ENCODE results near the gene TMTC2. TPM values are rescaled to one million over a fixed set of nuclear protein-coding genes. Genes with fewer than 3 reads are reported as not detected.

Gene TMTC2
- total and polyA plus RNA-seq, 3 experiments from 2014 or later: 0.13 to 2.5 (median 2.2) TPM

- Mint-ChIP-seq H3K4me1 (peaks cover 0 to 2% (median 0%) of the 10 kb centered on the region in 3 donors), H3K27ac (no peak overlapping the region), H3K36me3 (peaks cover 0 to 14% (median 2%) of the 10 kb centered on the region in 3 donors), H3K9me3 (peaks cover 0 to 6% (median 3%) of the 10 kb centered on the region in 5 donors), H3K27me3 (no peaks in the 10 kb centered on the region), H3K4me3 (peak overlapping the region in 1 of 7 donors; percentile 12)
- DNase-seq: no peak
- Histone ChIP-seq H3K4me1 (ENCODE audit: insufficient read depth, low read length) (no peaks in the 10 kb centered on the region), H3K36me3 (ENCODE audit: insufficient read depth, low read length) (no peaks in the 10 kb centered on the region), H3K9me3 (ENCODE audit: low read length) (no peaks in the 10 kb centered on the region), H3K4me3 (ENCODE audit: low read length) (no peak overlapping the region), H3K27ac (ENCODE audit: low read depth, low read length) (no peak overlapping the region), H3K27me3 (ENCODE audit: insufficient read depth, low read length, poor library complexity, severe bottlenecking) (no peaks in the 10 kb centered on the region)
- ChIA-PET CTCF (no interaction called here), POLR2A (no interaction called here)
These were observed 328.9 kb downstream of the TMTC2 start for GRCh38 chr12:83015390-83016217.

- H3K27me3 ChIP-seq (ENCODE audit: insufficient read depth, low read length, poor library complexity, severe bottlenecking): no peaks in the 10 kb centered on the region
- Mint-ChIP-seq H3K27me3 (no peaks in the 10 kb centered on the region), H3K4me1 (peaks cover 0 to 2% (median 0%) of the 10 kb centered on the region in 3 donors), H3K4me3 (no peak overlapping the region), H3K27ac (peak overlapping the region in 1 of 8 donors; percentile 13), H3K36me3 (peaks cover 2 to 14% (median 2%) of the 10 kb centered on the region in 3 donors), H3K9me3 (peaks cover 0 to 3% (median 2%) of the 10 kb centered on the region in 5 donors)
- CTCF ChIA-PET: no interaction called here
- no peak overlapping the region for H3K4me3 ChIP-seq (ENCODE audit: low read length)
- POLR2A ChIA-PET: no interaction called here
- no peaks in the 10 kb centered on the region for H3K36me3 ChIP-seq (ENCODE audit: insufficient read depth, low read length)
- no peak overlapping the region for H3K27ac ChIP-seq (ENCODE audit: low read depth, low read length)
- H3K9me3 ChIP-seq (ENCODE audit: low read length): no peaks in the 10 kb centered on the region
- no peaks in the 10 kb centered on the region for H3K4me1 ChIP-seq (ENCODE audit: insufficient read depth, low read length)
- DNase-seq: no peak
These were observed 329.6 kb downstream of the TMTC2 start for GRCh38 chr12:83016218-83016835.

GRCh38 chr12:83016991-83017390 lies 330.3 kb downstream of the TMTC2 start:
- Histone ChIP-seq H3K36me3 (ENCODE audit: insufficient read depth, low read length) (no peaks in the 10 kb centered on the region), H3K4me1 (ENCODE audit: insufficient read depth, low read length) (no peaks in the 10 kb centered on the region), H3K27ac (ENCODE audit: low read depth, low read length) (no peak overlapping the region), H3K9me3 (ENCODE audit: low read length) (no peaks in the 10 kb centered on the region), H3K27me3 (ENCODE audit: insufficient read depth, low read length, poor library complexity, severe bottlenecking) (no peaks in the 10 kb centered on the region), H3K4me3 (ENCODE audit: low read length) (no peak overlapping the region)
- H3K4me1 Mint-ChIP-seq: peaks cover 0 to 2% (median 0%) of the 10 kb centered on the region in 3 donors
- no peaks in the 10 kb centered on the region for H3K9me3 Mint-ChIP-seq
- ChIA-PET CTCF (no interaction called here), POLR2A (no interaction called here)
- no peak for DNase-seq
- no peaks in the 10 kb centered on the region for H3K27me3 Mint-ChIP-seq
- H3K27ac Mint-ChIP-seq: no peak overlapping the region
- H3K4me3 Mint-ChIP-seq: no peak overlapping the region
- peaks cover 0 to 15% (median 6%) of the 10 kb centered on the region in 3 donors for H3K36me3 Mint-ChIP-seq

GRCh38 chr12:83018088-83018487 lies 331.4 kb downstream of the TMTC2 start:
- no peak for DNase-seq
- H3K27me3 ChIP-seq (ENCODE audit: insufficient read depth, low read length, poor library complexity, severe bottlenecking): no peaks in the 10 kb centered on the region
- Mint-ChIP-seq H3K4me3 (no peak overlapping the region), H3K27me3 (no peaks in the 10 kb centered on the region), H3K36me3 (peaks cover 0 to 17% (median 8%) of the 10 kb centered on the region in 3 donors), H3K27ac (no peak overlapping the region), H3K9me3 (no peaks in the 10 kb centered on the region), H3K4me1 (peaks cover 0 to 2% (median 0%) of the 10 kb centered on the region in 3 donors)
- ChIA-PET CTCF (no interaction called here), POLR2A (no interaction called here)
- H3K4me1 ChIP-seq (ENCODE audit: insufficient read depth, low read length): no peaks in the 10 kb centered on the region
- no peaks in the 10 kb centered on the region for H3K9me3 ChIP-seq (ENCODE audit: low read length)
- no peak overlapping the region for H3K4me3 ChIP-seq (ENCODE audit: low read length)
- no peak overlapping the region for H3K27ac ChIP-seq (ENCODE audit: low read depth, low read length)
- H3K36me3 ChIP-seq (ENCODE audit: insufficient read depth, low read length): no peaks in the 10 kb centered on the region

GRCh38 chr12:83027021-83027723 lies 340.5 kb downstream of the TMTC2 start:
- CTCF ChIA-PET: no interaction called here
- Mint-ChIP-seq H3K36me3 (no peaks in the 10 kb centered on the region), H3K27ac (no peak overlapping the region), H3K9me3 (no peaks in the 10 kb centered on the region), H3K4me3 (no peak overlapping the region), H3K27me3 (no peaks in the 10 kb centered on the region), H3K4me1 (peaks cover 0 to 11% (median 10%) of the 10 kb centered on the region in 3 donors)
- H3K27me3 ChIP-seq (ENCODE audit: insufficient read depth, low read length, poor library complexity, severe bottlenecking): no peaks in the 10 kb centered on the region
- no peaks in the 10 kb centered on the region for H3K36me3 ChIP-seq (ENCODE audit: insufficient read depth, low read length)
- DNase-seq: no peak
- H3K4me1 ChIP-seq (ENCODE audit: insufficient read depth, low read length): no peaks in the 10 kb centered on the region
- no peak overlapping the region for H3K4me3 ChIP-seq (ENCODE audit: low read length)
- no peaks in the 10 kb centered on the region for H3K9me3 ChIP-seq (ENCODE audit: low read length)
- POLR2A ChIA-PET: no interaction called here
- no peak overlapping the region for H3K27ac ChIP-seq (ENCODE audit: low read depth, low read length)

GRCh38 chr12:83031196-83031595 lies 344.5 kb downstream of the TMTC2 start:
- ChIA-PET CTCF (no interaction called here), POLR2A (no interaction called here)
- no peaks in the 10 kb centered on the region for H3K4me1 ChIP-seq (ENCODE audit: insufficient read depth, low read length)
- Mint-ChIP-seq H3K27me3 (no peaks in the 10 kb centered on the region), H3K4me3 (no peak overlapping the region), H3K27ac (no peak overlapping the region), H3K9me3 (no peaks in the 10 kb centered on the region), H3K36me3 (no peaks in the 10 kb centered on the region), H3K4me1 (peaks cover 0 to 2% (median 0%) of the 10 kb centered on the region in 3 donors)
- no peak overlapping the region for H3K4me3 ChIP-seq (ENCODE audit: low read length)
- H3K27ac ChIP-seq (ENCODE audit: low read depth, low read length): no peak overlapping the region
- no peak for DNase-seq
- H3K36me3 ChIP-seq (ENCODE audit: insufficient read depth, low read length): no peaks in the 10 kb centered on the region
- no peaks in the 10 kb centered on the region for H3K27me3 ChIP-seq (ENCODE audit: insufficient read depth, low read length, poor library complexity, severe bottlenecking)
- H3K9me3 ChIP-seq (ENCODE audit: low read length): no peaks in the 10 kb centered on the region

GRCh38 chr12:83036847-83037246 lies 350.1 kb downstream of the TMTC2 start:
- no peaks in the 10 kb centered on the region for H3K36me3 ChIP-seq (ENCODE audit: insufficient read depth, low read length)
- Mint-ChIP-seq H3K9me3 (no peaks in the 10 kb centered on the region), H3K36me3 (peaks cover 0 to 4% (median 0%) of the 10 kb centered on the region in 3 donors), H3K27me3 (no peaks in the 10 kb centered on the region), H3K4me1 (no peaks in the 10 kb centered on the region), H3K4me3 (no peak overlapping the region), H3K27ac (no peak overlapping the region)
- no peak overlapping the region for H3K27ac ChIP-seq (ENCODE audit: low read depth, low read length)
- no peak overlapping the region for H3K4me3 ChIP-seq (ENCODE audit: low read length)
- DNase-seq: no peak
- CTCF ChIA-PET: no interaction called here
- no peaks in the 10 kb centered on the region for H3K27me3 ChIP-seq (ENCODE audit: insufficient read depth, low read length, poor library complexity, severe bottlenecking)
- H3K4me1 ChIP-seq (ENCODE audit: insufficient read depth, low read length): no peaks in the 10 kb centered on the region
- POLR2A ChIA-PET: no interaction called here
- no peaks in the 10 kb centered on the region for H3K9me3 ChIP-seq (ENCODE audit: low read length)

GRCh38 chr12:83039413-83039812 lies 352.7 kb downstream of the TMTC2 start:
- Histone ChIP-seq H3K27ac (ENCODE audit: low read depth, low read length) (no peak overlapping the region), H3K4me1 (ENCODE audit: insufficient read depth, low read length) (no peaks in the 10 kb centered on the region), H3K27me3 (ENCODE audit: insufficient read depth, low read length, poor library complexity, severe bottlenecking) (no peaks in the 10 kb centered on the region), H3K9me3 (ENCODE audit: low read length) (no peaks in the 10 kb centered on the region), H3K36me3 (ENCODE audit: insufficient read depth, low read length) (no peaks in the 10 kb centered on the region), H3K4me3 (ENCODE audit: low read length) (no peak overlapping the region)
- H3K36me3 Mint-ChIP-seq: peaks cover 0 to 4% (median 0%) of the 10 kb centered on the region in 3 donors
- no peaks in the 10 kb centered on the region for H3K27me3 Mint-ChIP-seq
- H3K4me3 Mint-ChIP-seq: no peak overlapping the region
- H3K9me3 Mint-ChIP-seq: no peaks in the 10 kb centered on the region
- POLR2A ChIA-PET: no interaction called here
- CTCF ChIA-PET: interaction anchor here (0.7 kb wide), 1 partner anchor 771 kb away, joined by 3 read pairs; no protein-coding TSS in a partner anchor
- no peaks in the 10 kb centered on the region for H3K4me1 Mint-ChIP-seq
- no peak overlapping the region for H3K27ac Mint-ChIP-seq
- DNase-seq: no peak
